Left lung (tissue), 10 donors: ENCODE results near the gene MORC2. TPM values are rescaled to one million over a fixed set of nuclear protein-coding genes. Genes with fewer than 3 reads are reported as not detected.

ENCODE experiments used
- ATAC-seq: fragments of 200-7000 bp; cut with Tn5 transposase; one replicate; pipeline ENCODE4 v1.9.1; 2020; ENCODE audit warnings: moderate library complexity
- DNase-seq, 4 donors: peaks; one replicate each; pipeline ENCODE4 v3.0.0-alpha.2; 2013 to 2020
- H3K27ac ChIP-seq, 2 donors: fragments of 200-600 bp; sonication (generic) in 1 of 2; one replicate each; pipeline versions ENCODE4 v1.5.0 to v1.8.0; 2020 to 2021
- H3K27me3 ChIP-seq, 2 donors: fragments of 200-600 bp; sonication (generic) in 1 of 2; one replicate each; pipeline versions ENCODE4 v1.5.0 to v1.8.0; 2020 to 2021
- H3K36me3 ChIP-seq, 2 donors: fragments of 200-600 bp; sonication (generic) in 1 of 2; one replicate each; pipeline versions ENCODE4 v1.5.0 to v1.8.0; 2020 to 2021
- H3K4me1 ChIP-seq, 2 donors: fragments of 200-600 bp; one replicate each; pipeline ENCODE4 v1.8.0; 2021
- H3K4me3 ChIP-seq, 2 donors: fragments of 200-600 bp; sonication (generic) in 1 of 2; one replicate each; pipeline versions ENCODE4 v1.5.0 to v1.8.0; 2020 to 2021; ENCODE audit warnings: mild to moderate bottlenecking in 1 of 2
- H3K9me3 ChIP-seq, 2 donors: fragments of 200-600 bp; sonication (generic) in 1 of 2; one replicate each; pipeline versions ENCODE4 v1.5.0 to v1.8.0; 2020 to 2021
- CTCF ChIP-seq, 2 donors: fragments of 200-600 bp; sonication (generic) in 1 of 2; IDR thresholded peaks; one replicate each; pipeline versions ENCODE4 v1.5.0 to v1.8.0; 2021; ENCODE audit warnings: antibody characterized with exemption in 2 of 2
- intact Hi-C, 2 donors: fragments of 100-400 bp; cut with DNase I; formaldehyde crosslinking; loops; one replicate each; pipeline versions ENCODE4 v1.11.2 to v1.14.2; 2022
- polyA plus RNA-seq, 6 donors: library from polyadenylated mRNA; unstranded; fragments of 120-200 nt; gene quantifications; one replicate each; pipeline ENCODE4 v1.2.1, GENCODE V29; 2013; ENCODE audit not compliant: insufficient read length in 6 of 6
- total RNA-seq, 2 donors: library from RNA; stranded (reverse); fragmentation: NEBNext Ultra II Directional; extraction: Animal tissue kit (Norgen Biotek cat#: 25700); gene quantifications; one replicate each; pipeline ENCODE4 v1.2.1, GENCODE V29; 2021
- donor health status: DM: no; HTN: yes; CAD: no.
- donor health status: DM: no; HTN: no; CAD: no.

MORC2 gene
- total and polyA plus RNA-seq, 8 donors, result 24.7 to 37.2 (median 34.4) TPM

GRCh38 chr22:30925667-30926066, 42.9 kb downstream of the MORC2 start:
- no peaks in the 10 kb centered on the region for H3K9me3 ChIP-seq
- no peak overlapping the region for H3K4me3 ChIP-seq
- ATAC-seq, result no peak
- no peak overlapping the region for H3K27ac ChIP-seq
- H3K27me3 ChIP-seq, result no peaks in the 10 kb centered on the region
- peaks cover 0 to 66% of the 10 kb centered on the region in 2 donors for H3K36me3 ChIP-seq
- TF ChIP-seq CTCF (IDR thresholded peaks at IDR 0.05), result no peak
- H3K4me1 ChIP-seq, result peaks cover 3 to 11% of the 10 kb centered on the region in 2 donors
- intact Hi-C loops, result loop anchor here in 1 of 2 donors (10.0 kb wide), 1 partner anchor 291 kb away; the partner anchor contains the start of gene SLC35E4
- DNase-seq, result peak in 1 of 4 donors; percentile 3

GRCh38 chr22:30923168-30923900, 45.2 kb downstream of the MORC2 start:
- no peak overlapping the region for H3K27ac ChIP-seq
- H3K9me3 ChIP-seq, result no peaks in the 10 kb centered on the region
- H3K27me3 ChIP-seq, result no peaks in the 10 kb centered on the region
- peaks cover 3 to 20% of the 10 kb centered on the region in 2 donors for H3K4me1 ChIP-seq
- peaks cover 0 to 45% of the 10 kb centered on the region in 2 donors for H3K36me3 ChIP-seq
- no peak overlapping the region for H3K4me3 ChIP-seq
- TF ChIP-seq CTCF (IDR thresholded peaks at IDR 0.05), result no peak
- intact Hi-C loops, result loop anchor here in 1 of 2 donors (10.0 kb wide), 1 partner anchor 289 kb away; the partner anchor contains the start of gene SLC35E4
- ATAC-seq (no peak), DNase-seq (peak in 1 of 4 donors; percentile 12)

- Histone ChIP-seq H3K27ac (peak overlapping the region in 1 of 2 donors; percentile 74), H3K4me3 (peak overlapping the region; percentile 21 to 47), H3K27me3 (no peaks in the 10 kb centered on the region), H3K4me1 (peaks cover 3 to 20% of the 10 kb centered on the region in 2 donors), H3K9me3 (no peaks in the 10 kb centered on the region), H3K36me3 (peaks cover 0 to 33% of the 10 kb centered on the region in 2 donors)
- no peak for TF ChIP-seq CTCF (IDR thresholded peaks at IDR 0.05)
- DNase-seq (peak; percentile 28 to 93 (median 66)), ATAC-seq (peak; percentile 36)
- intact Hi-C loops, result loop anchor here in 1 of 2 donors (10.0 kb wide), 1 partner anchor 287 kb away; the partner anchor contains the start of gene SLC35E4
Measured at GRCh38 chr22:30922151-30922611, 46.4 kb downstream of the MORC2 start.

- intact Hi-C loops, result loop anchor here in 1 of 2 donors (10.0 kb wide), 1 partner anchor 286 kb away; the partner anchor contains the start of gene SLC35E4
- ATAC-seq, result no peak
- no peak for TF ChIP-seq CTCF (IDR thresholded peaks at IDR 0.05)
- peak overlapping the region in 1 of 2 donors; percentile 47 for H3K4me3 ChIP-seq
- no peak for DNase-seq
- H3K27me3 ChIP-seq, result no peaks in the 10 kb centered on the region
- H3K36me3 ChIP-seq, result peaks cover 0 to 23% of the 10 kb centered on the region in 2 donors
- peaks cover 0 to under 1% of the 10 kb centered on the region in 2 donors for H3K9me3 ChIP-seq
- H3K4me1 ChIP-seq, result peaks cover 3 to 20% of the 10 kb centered on the region in 2 donors
- H3K27ac ChIP-seq, result peak overlapping the region in 1 of 2 donors; percentile 74
Measured at GRCh38 chr22:30921108-30921507, 47.5 kb downstream of the MORC2 start.

- Histone ChIP-seq H3K36me3 (peaks cover 0 to 16% of the 10 kb centered on the region in 2 donors), H3K27ac (no peak overlapping the region), H3K4me3 (peak overlapping the region in 1 of 2 donors; percentile 47), H3K27me3 (no peaks in the 10 kb centered on the region), H3K9me3 (peaks cover 0 to 7% of the 10 kb centered on the region in 2 donors), H3K4me1 (peaks cover 3 to 20% of the 10 kb centered on the region in 2 donors)
- ATAC-seq, result peak; percentile 90
- TF ChIP-seq CTCF (IDR thresholded peaks at IDR 0.05), result peak; percentile 88 to 95
- intact Hi-C loops, result loop anchor here in 1 of 2 donors (10.0 kb wide), 1 partner anchor 286 kb away; the partner anchor contains the start of gene SLC35E4
- peak; percentile 62 to 92 (median 76) for DNase-seq
Measured at GRCh38 chr22:30920407-30920806, 48.2 kb downstream of the MORC2 start.
